ENCODE measurements around the gene GRIK1.

DNA sequence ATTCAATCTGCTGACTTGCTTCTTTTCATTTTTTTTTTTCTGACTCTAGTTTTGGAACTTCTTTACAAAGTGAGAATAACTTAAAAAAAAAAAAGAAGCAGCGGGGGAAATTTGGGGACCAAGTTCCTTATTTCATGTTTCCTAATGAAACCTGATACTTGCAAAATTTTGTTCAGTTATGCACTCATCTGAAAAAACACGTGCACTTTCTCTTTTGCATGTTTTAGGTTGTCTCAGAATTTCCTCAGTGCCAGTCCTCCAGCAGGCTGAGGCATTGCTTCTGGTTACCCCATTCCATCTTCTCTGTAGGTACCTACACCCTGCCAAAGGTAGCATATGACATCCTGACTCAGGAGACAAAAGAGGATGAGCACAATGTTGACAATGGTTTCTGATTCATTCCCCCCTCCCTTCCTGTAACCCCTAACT lies 299.7 kb downstream of the GRIK1 start:
- TF ChIP-seq, protein P1, sequence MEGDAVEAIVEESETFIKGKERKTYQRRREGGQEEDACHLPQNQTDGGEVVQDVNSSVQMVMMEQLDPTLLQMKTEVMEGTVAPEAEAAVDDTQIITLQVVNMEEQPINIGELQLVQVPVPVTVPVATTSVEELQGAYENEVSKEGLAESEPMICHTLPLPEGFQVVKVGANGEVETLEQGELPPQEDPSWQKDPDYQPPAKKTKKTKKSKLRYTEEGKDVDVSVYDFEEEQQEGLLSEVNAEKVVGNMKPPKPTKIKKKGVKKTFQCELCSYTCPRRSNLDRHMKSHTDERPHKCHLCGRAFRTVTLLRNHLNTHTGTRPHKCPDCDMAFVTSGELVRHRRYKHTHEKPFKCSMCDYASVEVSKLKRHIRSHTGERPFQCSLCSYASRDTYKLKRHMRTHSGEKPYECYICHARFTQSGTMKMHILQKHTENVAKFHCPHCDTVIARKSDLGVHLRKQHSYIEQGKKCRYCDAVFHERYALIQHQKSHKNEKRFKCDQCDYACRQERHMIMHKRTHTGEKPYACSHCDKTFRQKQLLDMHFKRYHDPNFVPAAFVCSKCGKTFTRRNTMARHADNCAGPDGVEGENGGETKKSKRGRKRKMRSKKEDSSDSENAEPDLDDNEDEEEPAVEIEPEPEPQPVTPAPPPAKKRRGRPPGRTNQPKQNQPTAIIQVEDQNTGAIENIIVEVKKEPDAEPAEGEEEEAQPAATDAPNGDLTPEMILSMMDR (IDR thresholded peaks at IDR 0.05; ENCODE audit: low read depth, low read length, poor library complexity, severe bottlenecking), result no peak
- no peak for TF ChIP-seq EZH2phosphoT487 (IDR thresholded peaks at IDR 0.05; ENCODE audit: borderline replicate concordance, low read length)

All from DOHH2 (cell line).